ENCODE data around the gene GUSB.

DNA sequence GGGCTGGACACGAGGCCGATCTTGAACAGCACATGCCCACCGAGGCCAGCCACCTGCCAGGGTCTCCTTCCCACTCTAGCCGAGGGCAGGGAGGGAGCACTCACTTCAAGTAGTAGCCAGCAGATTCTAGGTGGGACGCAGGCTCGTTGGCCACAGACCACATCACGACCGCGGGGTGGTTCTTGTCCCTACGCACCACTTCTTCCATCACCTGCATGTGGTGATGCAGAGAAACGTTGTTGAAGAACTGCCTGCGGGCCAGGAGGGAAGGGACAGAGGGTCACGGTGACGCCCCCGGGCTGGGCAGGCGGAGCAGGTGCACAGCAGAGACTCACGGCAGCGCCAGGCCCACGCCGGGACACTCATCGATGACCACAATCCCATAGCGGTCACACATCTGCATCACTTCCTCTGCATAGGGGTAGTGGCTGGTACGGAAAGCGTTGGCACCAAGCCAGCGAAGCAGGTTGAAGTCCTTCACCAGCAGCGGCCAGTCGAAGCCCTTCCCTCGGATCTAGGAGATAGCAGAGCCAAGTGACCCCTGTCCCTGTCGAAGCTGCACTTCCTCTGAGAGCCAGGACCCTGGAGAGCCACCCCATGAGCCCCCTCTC lies 7.7 kb downstream of the GUSB start:
- TF ChIP-seq TEAD1 (CRISPR knock-in tag; IDR thresholded peaks at IDR 0.05): no peak
- TF ChIP-seq, protein P1, sequence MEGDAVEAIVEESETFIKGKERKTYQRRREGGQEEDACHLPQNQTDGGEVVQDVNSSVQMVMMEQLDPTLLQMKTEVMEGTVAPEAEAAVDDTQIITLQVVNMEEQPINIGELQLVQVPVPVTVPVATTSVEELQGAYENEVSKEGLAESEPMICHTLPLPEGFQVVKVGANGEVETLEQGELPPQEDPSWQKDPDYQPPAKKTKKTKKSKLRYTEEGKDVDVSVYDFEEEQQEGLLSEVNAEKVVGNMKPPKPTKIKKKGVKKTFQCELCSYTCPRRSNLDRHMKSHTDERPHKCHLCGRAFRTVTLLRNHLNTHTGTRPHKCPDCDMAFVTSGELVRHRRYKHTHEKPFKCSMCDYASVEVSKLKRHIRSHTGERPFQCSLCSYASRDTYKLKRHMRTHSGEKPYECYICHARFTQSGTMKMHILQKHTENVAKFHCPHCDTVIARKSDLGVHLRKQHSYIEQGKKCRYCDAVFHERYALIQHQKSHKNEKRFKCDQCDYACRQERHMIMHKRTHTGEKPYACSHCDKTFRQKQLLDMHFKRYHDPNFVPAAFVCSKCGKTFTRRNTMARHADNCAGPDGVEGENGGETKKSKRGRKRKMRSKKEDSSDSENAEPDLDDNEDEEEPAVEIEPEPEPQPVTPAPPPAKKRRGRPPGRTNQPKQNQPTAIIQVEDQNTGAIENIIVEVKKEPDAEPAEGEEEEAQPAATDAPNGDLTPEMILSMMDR (IDR thresholded peaks at IDR 0.05): no peak
- no peak for TF ChIP-seq SMAD3 (CRISPR knock-in tag; IDR thresholded peaks at IDR 0.05; ENCODE audit: borderline replicate concordance)
- no peak for TF ChIP-seq JUN (CRISPR knock-in tag; IDR thresholded peaks at IDR 0.05)
- no peak for TF ChIP-seq ETV6 (CRISPR knock-in tag; IDR thresholded peaks at IDR 0.05)
- TF ChIP-seq, protein P2, sequence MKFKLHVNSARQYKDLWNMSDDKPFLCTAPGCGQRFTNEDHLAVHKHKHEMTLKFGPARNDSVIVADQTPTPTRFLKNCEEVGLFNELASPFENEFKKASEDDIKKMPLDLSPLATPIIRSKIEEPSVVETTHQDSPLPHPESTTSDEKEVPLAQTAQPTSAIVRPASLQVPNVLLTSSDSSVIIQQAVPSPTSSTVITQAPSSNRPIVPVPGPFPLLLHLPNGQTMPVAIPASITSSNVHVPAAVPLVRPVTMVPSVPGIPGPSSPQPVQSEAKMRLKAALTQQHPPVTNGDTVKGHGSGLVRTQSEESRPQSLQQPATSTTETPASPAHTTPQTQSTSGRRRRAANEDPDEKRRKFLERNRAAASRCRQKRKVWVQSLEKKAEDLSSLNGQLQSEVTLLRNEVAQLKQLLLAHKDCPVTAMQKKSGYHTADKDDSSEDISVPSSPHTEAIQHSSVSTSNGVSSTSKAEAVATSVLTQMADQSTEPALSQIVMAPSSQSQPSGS (CRISPR knock-in tag; IDR thresholded peaks at IDR 0.05; ENCODE audit: borderline replicate concordance, low read depth): no peak
- TF ChIP-seq FOXP1 (CRISPR knock-in tag; IDR thresholded peaks at IDR 0.05; ENCODE audit: borderline replicate concordance): no peak
- no peak for TF ChIP-seq NR3C1 (CRISPR knock-in tag; conservative IDR thresholded peaks at IDR 0.05; ENCODE audit: low read depth)
- TF ChIP-seq, protein P3, sequence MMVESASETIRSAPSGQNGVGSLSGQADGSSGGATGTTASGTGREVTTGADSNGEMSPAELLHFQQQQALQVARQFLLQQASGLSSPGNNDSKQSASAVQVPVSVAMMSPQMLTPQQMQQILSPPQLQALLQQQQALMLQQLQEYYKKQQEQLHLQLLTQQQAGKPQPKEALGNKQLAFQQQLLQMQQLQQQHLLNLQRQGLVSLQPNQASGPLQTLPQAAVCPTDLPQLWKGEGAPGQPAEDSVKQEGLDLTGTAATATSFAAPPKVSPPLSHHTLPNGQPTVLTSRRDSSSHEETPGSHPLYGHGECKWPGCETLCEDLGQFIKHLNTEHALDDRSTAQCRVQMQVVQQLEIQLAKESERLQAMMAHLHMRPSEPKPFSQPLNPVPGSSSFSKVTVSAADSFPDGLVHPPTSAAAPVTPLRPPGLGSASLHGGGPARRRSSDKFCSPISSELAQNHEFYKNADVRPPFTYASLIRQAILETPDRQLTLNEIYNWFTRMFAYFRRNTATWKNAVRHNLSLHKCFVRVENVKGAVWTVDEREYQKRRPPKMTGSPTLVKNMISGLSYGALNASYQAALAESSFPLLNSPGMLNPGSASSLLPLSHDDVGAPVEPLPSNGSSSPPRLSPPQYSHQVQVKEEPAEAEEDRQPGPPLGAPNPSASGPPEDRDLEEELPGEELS (CRISPR knock-in tag; IDR thresholded peaks at IDR 0.05): no peak
- no peak for TF ChIP-seq CBFB (CRISPR knock-in tag; IDR thresholded peaks at IDR 0.05; ENCODE audit: low read depth)
- TF ChIP-seq, protein P4, sequence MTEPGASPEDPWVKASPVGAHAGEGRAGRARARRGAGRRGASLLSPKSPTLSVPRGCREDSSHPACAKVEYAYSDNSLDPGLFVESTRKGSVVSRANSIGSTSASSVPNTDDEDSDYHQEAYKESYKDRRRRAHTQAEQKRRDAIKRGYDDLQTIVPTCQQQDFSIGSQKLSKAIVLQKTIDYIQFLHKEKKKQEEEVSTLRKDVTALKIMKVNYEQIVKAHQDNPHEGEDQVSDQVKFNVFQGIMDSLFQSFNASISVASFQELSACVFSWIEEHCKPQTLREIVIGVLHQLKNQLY (CRISPR knock-in tag; IDR thresholded peaks at IDR 0.05): no peak
